Measurements from ENCODE around the gene EHMT2. TPM values are rescaled to one million over a fixed set of nuclear protein-coding genes. Genes with fewer than 3 reads are reported as not detected.
"Not testable (repeated sequence)": the region's sequence is repeated elsewhere in the genome, so short reads cannot be mapped to it uniquely, and the experiment has no call there.

Gene EHMT2
- total RNA-seq, 1 donor from 2014 or later: 135 TPM

- no peak for DNase-seq (ENCODE audit: low spot score in 2 of 2, unreplicated experiment in 2 of 2)
- Mint-ChIP-seq H3K9me3 (no peaks in the 10 kb centered on the region), H3K27me3 (ENCODE audit: low read depth) (no peaks in the 10 kb centered on the region), H3K4me1 (peaks cover 11% of the 10 kb centered on the region), H3K27ac (no peak overlapping the region), H3K4me3 (no peak overlapping the region), H3K36me3 (peaks cover 15% of the 10 kb centered on the region)
- no peak for TF ChIP-seq CTCF (IDR thresholded peaks at IDR 0.05; ENCODE audit: unreplicated experiment)
Measured at GRCh38 chr6:31858707-31859106, 38.8 kb downstream of the EHMT2 start.

- H3K36me3 Mint-ChIP-seq: peaks cover 17% of the 10 kb centered on the region
- H3K27ac Mint-ChIP-seq; DNase-seq (ENCODE audit: low spot score in 2 of 2, unreplicated experiment in 2 of 2); H3K27me3 Mint-ChIP-seq (ENCODE audit: low read depth); H3K9me3 Mint-ChIP-seq; H3K4me3 Mint-ChIP-seq: not testable (repeated sequence)
- peaks cover 11% of the 10 kb centered on the region for H3K4me1 Mint-ChIP-seq
Measured at GRCh38 chr6:31857774-31858173, 39.7 kb downstream of the EHMT2 start.

GRCh38 chr6:31851980-31852718 is 45.3 kb downstream of the EHMT2 start:
- H3K4me1 Mint-ChIP-seq; H3K4me3 Mint-ChIP-seq; DNase-seq (ENCODE audit: low spot score in 2 of 2, unreplicated experiment in 2 of 2); H3K9me3 Mint-ChIP-seq; H3K27me3 Mint-ChIP-seq (ENCODE audit: low read depth); H3K27ac Mint-ChIP-seq: not testable (repeated sequence)
- H3K36me3 Mint-ChIP-seq: peaks cover 10% of the 10 kb centered on the region

GRCh38 chr6:31851485-31851832 is 46.0 kb downstream of the EHMT2 start:
- H3K9me3 Mint-ChIP-seq: peaks cover 3% of the 10 kb centered on the region
- DNase-seq (ENCODE audit: low spot score in 2 of 2, unreplicated experiment in 2 of 2): no peak
- H3K4me3 Mint-ChIP-seq: no peak overlapping the region

GRCh38 chr6:31850765-31851484 is 46.6 kb downstream of the EHMT2 start:
- H3K9me3 Mint-ChIP-seq: peaks cover 3% of the 10 kb centered on the region
- no peaks in the 10 kb centered on the region for H3K4me1 Mint-ChIP-seq
- H3K27ac Mint-ChIP-seq: no peak overlapping the region

More at GRCh38 chr6:31851485-31851832, 46.0 kb downstream of the EHMT2 start:
- Mint-ChIP-seq H3K27me3 (ENCODE audit: low read depth) (no peaks in the 10 kb centered on the region), H3K4me1 (no peaks in the 10 kb centered on the region), H3K27ac (no peak overlapping the region), H3K36me3 (peaks cover 10% of the 10 kb centered on the region)
- TF ChIP-seq CTCF (IDR thresholded peaks at IDR 0.05; ENCODE audit: unreplicated experiment): no peak

GRCh38 chr6:31847276-31847978 is 50.1 kb downstream of the EHMT2 start:
- H3K4me3 Mint-ChIP-seq: no peak overlapping the region
- no peaks in the 10 kb centered on the region for H3K27me3 Mint-ChIP-seq (ENCODE audit: low read depth)
- TF ChIP-seq CTCF (IDR thresholded peaks at IDR 0.05; ENCODE audit: unreplicated experiment): no peak
- no peak for DNase-seq (ENCODE audit: low spot score in 2 of 2, unreplicated experiment in 2 of 2)
- no peaks in the 10 kb centered on the region for H3K36me3 Mint-ChIP-seq
- H3K27ac Mint-ChIP-seq: no peak overlapping the region
- H3K4me1 Mint-ChIP-seq: no peaks in the 10 kb centered on the region
- H3K9me3 Mint-ChIP-seq: peaks cover under 1% of the 10 kb centered on the region

More at GRCh38 chr6:31850765-31851484, 46.6 kb downstream of the EHMT2 start:
- DNase-seq (ENCODE audit: low spot score in 2 of 2, unreplicated experiment in 2 of 2): no peak
- H3K36me3 Mint-ChIP-seq: peaks cover 10% of the 10 kb centered on the region
- H3K27me3 Mint-ChIP-seq (ENCODE audit: low read depth): no peaks in the 10 kb centered on the region
- TF ChIP-seq CTCF (IDR thresholded peaks at IDR 0.05; ENCODE audit: unreplicated experiment): no peak
- no peak overlapping the region for H3K4me3 Mint-ChIP-seq
